ENCODE measurements around the gene C3orf70. TPM values are rescaled to one million over a fixed set of nuclear protein-coding genes. Genes with fewer than 3 reads are reported as not detected.

C3orf70 gene
- 2.1 and 3.1 TPM in 2 replicates for total RNA-seq

GRCh38 chr3:185152410-185153170 lies at the start of gene C3orf70:
Gene C3orf70 (minus strand): TSS chr3:185153060. CDS start chr3:185152823, 237 bp downstream.

Other genes starting within 250 kb of the C3orf70 start
- gene EHHADH, start 101.0 kb upstream of the C3orf70 start, total RNA-seq, result 4.2 and 4.3 TPM in 2 replicates
- 17.9 and 19.6 TPM in 2 replicates for gene MAP3K13, start 210.1 kb upstream of the C3orf70 start, total RNA-seq

Data from mammary microvascular endothelial cell (primary cell).